IPS-15b (cell line): ENCODE data around the gene GPRIN1.

Experiments used
- H3K27me3 ChIP-seq: one replicate; pipeline ENCODE4 v1.6.1; 2013; ENCODE audit warnings: low read length; ENCODE audit not compliant: control insufficient read depth, insufficient read depth
- H3K36me3 ChIP-seq: one replicate; pipeline ENCODE4 v1.6.1; 2013; ENCODE audit warnings: low read length; ENCODE audit not compliant: control insufficient read depth, insufficient read depth
- H3K4me1 ChIP-seq: one replicate; pipeline ENCODE4 v1.6.1; 2013; ENCODE audit warnings: mild to moderate bottlenecking, low read length; ENCODE audit not compliant: control insufficient read depth, insufficient read depth
- H3K4me3 ChIP-seq: one replicate; pipeline ENCODE4 v1.5.1; 2013; ENCODE audit warnings: low read depth, low read length
- H3K9ac ChIP-seq: one replicate; pipeline ENCODE4 v1.6.1; 2013; ENCODE audit warnings: low read depth, mild to moderate bottlenecking, low read length
- H3K9me3 ChIP-seq: one replicate; pipeline ENCODE4 v1.6.1; 2013; ENCODE audit warnings: mild to moderate bottlenecking, low read length; ENCODE audit not compliant: control insufficient read depth, insufficient read depth

GPRIN1 gene

DNA sequence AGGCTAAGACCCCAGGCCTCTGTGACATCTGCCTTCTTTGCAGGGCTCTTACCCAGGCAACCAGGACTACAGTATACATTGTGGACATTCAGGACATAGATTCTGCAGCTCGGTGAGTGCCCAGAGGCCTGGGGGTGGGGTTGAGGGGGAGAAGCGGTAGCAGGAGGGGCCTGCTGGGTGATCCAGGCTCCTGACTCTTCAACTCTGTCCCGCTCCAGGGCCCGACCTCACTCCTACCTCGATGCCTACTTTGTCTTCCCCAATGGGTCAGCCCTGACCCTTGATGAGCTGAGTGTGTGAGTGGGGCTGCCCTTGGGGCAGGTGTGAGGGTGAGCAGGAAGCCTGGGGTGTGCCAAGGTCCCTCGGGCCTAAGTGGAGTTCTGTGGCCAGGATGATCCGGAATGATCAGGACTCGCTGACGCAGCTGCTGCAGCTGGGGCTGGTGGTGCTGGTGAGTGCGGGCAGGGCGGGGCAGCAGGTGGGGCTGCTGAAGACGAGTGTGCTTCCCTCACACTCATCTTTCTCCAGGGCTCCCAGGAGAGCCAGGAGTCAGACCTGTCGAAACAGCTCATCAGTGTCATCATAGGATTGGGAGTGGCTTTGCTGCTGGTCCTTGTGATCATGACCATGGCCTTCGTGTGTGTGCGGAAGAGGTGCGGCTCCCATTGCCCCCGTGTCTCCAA, 19.8 kb downstream of the GPRIN1 start:
- Histone ChIP-seq H3K4me3 (no peak overlapping the region), H3K9ac (no peak overlapping the region), H3K4me1 (no peaks in the 10 kb centered on the region), H3K9me3 (peaks cover 3% of the 10 kb centered on the region), H3K36me3 (peaks cover 2% of the 10 kb centered on the region), H3K27me3 (no peaks in the 10 kb centered on the region)

GRCh38 chr5:176589039-176589769, 20.8 kb downstream of the GPRIN1 start:
- Histone ChIP-seq H3K4me1 (no peaks in the 10 kb centered on the region), H3K27me3 (no peaks in the 10 kb centered on the region), H3K9me3 (peaks cover 6% of the 10 kb centered on the region), H3K4me3 (no peak overlapping the region), H3K36me3 (no peaks in the 10 kb centered on the region), H3K9ac (no peak overlapping the region)

DNA sequence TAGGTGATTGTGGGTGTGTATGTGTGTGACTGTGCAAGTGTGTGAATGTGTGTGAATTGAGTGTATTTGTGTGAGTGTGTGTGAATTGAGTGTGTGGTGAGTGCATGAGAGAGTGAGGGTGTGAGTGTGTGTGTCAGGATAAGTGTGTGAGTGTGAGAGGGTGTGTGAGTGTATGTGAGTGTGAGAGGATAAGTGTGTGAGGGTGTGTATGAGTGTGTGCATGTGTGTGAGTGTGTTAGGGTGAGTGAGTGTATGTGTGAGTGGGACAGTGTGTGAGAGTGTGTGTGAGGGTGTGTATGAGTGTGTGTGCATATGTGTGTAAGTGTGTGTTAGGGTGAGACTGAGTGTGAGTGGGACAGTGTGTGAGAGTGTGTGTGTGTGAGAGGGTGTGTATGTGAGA, 21.7 kb downstream of the GPRIN1 start:
- Histone ChIP-seq H3K9me3 (peaks cover 6% of the 10 kb centered on the region), H3K4me1 (no peaks in the 10 kb centered on the region), H3K9ac (no peak overlapping the region), H3K36me3 (no peaks in the 10 kb centered on the region), H3K4me3 (no peak overlapping the region), H3K27me3 (no peaks in the 10 kb centered on the region)

DNA sequence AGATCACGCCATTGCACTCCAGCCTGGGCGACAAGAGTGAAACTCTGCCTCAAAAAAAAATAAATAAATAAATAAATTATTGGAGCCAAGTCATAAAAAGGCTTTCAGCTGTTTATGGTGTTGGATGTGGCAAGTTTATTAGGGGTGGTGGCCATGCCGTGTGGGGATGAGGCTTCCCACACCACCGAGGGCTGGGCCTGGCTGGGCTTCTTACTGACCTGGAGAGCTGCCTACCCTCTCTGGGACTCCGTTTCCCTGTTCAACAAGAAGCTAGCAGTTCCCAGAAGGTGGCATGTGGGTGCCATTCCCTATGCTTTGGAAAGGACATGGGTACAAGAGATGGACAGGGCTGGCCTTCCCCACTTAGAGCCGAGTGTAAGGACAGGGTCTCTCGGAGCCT, 22.6 kb downstream of the GPRIN1 start:
- Histone ChIP-seq H3K36me3 (no peaks in the 10 kb centered on the region), H3K4me3 (no peak overlapping the region), H3K9me3 (peaks cover 6% of the 10 kb centered on the region), H3K9ac (no peak overlapping the region), H3K4me1 (no peaks in the 10 kb centered on the region), H3K27me3 (no peaks in the 10 kb centered on the region)

DNA sequence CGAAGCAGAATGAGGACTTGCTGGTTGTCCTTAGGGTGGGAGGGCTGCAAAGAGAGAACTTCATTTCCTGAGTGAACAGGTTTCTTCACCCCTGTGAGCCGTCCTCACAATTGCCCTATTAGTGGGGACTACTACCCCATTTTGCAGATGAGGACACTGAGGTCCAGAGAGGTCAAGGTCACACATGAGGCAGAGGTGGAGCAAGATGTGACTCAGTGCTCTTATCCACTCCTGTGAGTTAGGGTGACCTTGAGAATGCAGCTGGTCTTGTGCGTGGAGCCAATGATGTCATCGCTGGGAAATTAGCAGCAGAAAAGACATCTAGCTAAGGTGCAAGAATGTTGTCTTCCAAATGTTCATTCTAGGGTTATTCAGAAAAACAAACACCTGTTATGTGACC, 26.9 kb downstream of the GPRIN1 start:
- Histone ChIP-seq H3K4me1 (no peaks in the 10 kb centered on the region), H3K9ac (no peak overlapping the region), H3K9me3 (peaks cover 6% of the 10 kb centered on the region), H3K36me3 (no peaks in the 10 kb centered on the region), H3K27me3 (no peaks in the 10 kb centered on the region), H3K4me3 (no peak overlapping the region)

DNA sequence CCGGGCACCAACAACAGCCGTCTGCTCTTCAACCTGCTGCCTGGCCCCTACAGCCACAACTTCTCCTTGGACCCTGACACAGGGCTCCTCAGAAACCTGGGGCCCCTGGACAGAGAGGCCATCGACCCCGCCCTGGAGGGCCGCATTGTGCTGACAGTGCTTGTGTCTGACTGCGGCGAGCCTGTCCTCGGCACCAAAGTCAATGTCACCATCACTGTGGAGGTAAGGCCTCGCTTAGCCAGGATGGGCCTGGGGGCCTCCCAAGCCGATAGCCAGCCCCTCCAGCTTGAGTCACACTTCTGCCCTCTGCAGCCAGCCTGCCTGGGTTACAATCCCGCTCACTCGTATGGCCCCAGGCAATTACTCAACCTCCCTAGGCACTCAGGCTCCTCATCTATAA, 28.6 kb downstream of the GPRIN1 start:
- H3K36me3 ChIP-seq = no peaks in the 10 kb centered on the region
- no peak overlapping the region for H3K4me3 ChIP-seq
- peaks cover 6% of the 10 kb centered on the region for H3K9me3 ChIP-seq
- H3K4me1 ChIP-seq = no peaks in the 10 kb centered on the region
- H3K9ac ChIP-seq = no peak overlapping the region
- H3K27me3 ChIP-seq = no peaks in the 10 kb centered on the region

GRCh38 chr5:176579323-176579722, 30.6 kb downstream of the GPRIN1 start:
- Histone ChIP-seq H3K36me3 (no peaks in the 10 kb centered on the region), H3K27me3 (no peaks in the 10 kb centered on the region), H3K9ac (no peak overlapping the region), H3K9me3 (no peaks in the 10 kb centered on the region), H3K4me3 (no peak overlapping the region), H3K4me1 (no peaks in the 10 kb centered on the region)

DNA sequence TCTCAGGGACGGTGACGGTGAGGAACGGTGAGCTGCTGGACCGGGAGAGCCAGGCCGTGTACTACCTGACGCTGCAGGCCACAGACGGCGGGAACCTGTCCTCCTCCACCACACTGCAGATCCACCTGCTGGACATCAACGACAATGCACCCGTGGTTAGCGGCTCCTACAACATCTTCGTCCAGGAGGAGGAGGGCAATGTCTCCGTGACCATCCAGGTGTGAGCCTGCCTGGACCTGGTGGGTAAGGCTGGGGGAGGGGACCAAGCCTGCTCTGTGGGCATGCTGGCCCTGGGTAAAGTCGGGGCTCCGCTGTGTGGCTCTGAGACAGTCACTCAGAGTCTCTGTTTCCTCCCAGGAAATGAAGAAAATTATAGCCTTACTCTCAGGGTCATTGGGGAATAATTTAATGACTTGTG, 31.6 kb downstream of the GPRIN1 start:
- Histone ChIP-seq H3K9me3 (no peaks in the 10 kb centered on the region), H3K27me3 (peaks cover 3% of the 10 kb centered on the region), H3K9ac (no peak overlapping the region), H3K4me1 (peaks cover 2% of the 10 kb centered on the region), H3K36me3 (no peaks in the 10 kb centered on the region), H3K4me3 (no peak overlapping the region)

GRCh38 chr5:176577312-176578176, 32.4 kb downstream of the GPRIN1 start:
- Histone ChIP-seq H3K9me3 (no peaks in the 10 kb centered on the region), H3K4me3 (no peak overlapping the region), H3K4me1 (peaks cover 2% of the 10 kb centered on the region), H3K9ac (no peak overlapping the region), H3K27me3 (peaks cover 6% of the 10 kb centered on the region), H3K36me3 (no peaks in the 10 kb centered on the region)

DNA sequence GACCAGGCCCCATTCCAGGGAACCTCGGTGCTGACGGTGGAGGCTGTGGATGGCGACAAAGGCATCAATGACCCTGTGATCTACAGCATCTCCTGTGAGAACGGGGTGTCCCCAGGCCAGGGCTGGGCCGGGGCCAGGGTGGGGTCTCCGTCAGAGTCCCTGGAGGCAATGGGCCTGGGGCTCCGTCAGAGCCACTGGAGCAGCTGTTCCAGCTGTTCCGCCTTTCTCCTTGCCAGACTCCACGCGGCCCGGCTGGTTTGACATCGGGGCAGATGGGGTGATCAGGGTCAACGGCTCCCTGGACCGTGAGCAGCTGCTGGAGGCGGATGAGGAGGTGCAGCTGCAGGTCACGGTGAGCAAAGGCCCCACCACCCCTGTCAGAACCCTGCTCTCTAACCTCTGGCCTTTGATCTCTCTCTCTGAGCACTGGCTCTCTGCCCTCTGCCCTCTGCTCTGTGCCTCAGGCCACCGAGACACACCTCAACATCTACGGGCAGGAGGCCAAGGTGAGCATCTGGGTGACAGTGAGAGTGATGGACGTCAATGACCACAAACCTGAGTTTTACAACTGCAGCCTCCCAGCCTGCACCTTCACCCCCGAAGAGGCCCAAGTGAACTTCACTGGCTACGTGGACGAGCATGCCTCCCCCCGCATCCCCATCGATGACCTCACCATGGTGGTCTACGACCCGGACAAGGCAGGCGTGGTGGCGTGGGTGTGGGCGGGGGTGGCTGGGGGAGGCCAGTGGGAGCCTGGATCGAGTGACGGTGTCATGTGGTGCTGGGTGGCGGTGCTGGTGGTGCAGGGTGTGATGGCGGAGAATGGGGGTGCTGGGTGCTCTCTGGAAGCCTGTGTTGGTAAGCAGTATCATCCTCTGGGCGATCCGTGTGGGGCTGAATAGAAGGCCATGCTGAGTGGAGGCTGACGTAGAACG, 34.2 kb downstream of the GPRIN1 start:
- Histone ChIP-seq H3K4me1 (peaks cover 2% of the 10 kb centered on the region), H3K4me3 (no peak overlapping the region), H3K9me3 (no peaks in the 10 kb centered on the region)

GRCh38 chr5:176575066-176575465, 34.9 kb downstream of the GPRIN1 start:
- peaks cover 2% of the 10 kb centered on the region for H3K4me1 ChIP-seq
- H3K9ac ChIP-seq = no peak overlapping the region
- H3K4me3 ChIP-seq = no peak overlapping the region
- no peaks in the 10 kb centered on the region for H3K36me3 ChIP-seq
- no peaks in the 10 kb centered on the region for H3K9me3 ChIP-seq
- H3K27me3 ChIP-seq = peaks cover 6% of the 10 kb centered on the region

More for the DNA sequence above, 34.2 kb downstream of the GPRIN1 start:
- no peak overlapping the region for H3K9ac ChIP-seq
- no peaks in the 10 kb centered on the region for H3K36me3 ChIP-seq
- H3K27me3 ChIP-seq = peaks cover 6% of the 10 kb centered on the region
